Measurements from ENCODE around the gene MPPE1. TPM values are rescaled to one million over a fixed set of nuclear protein-coding genes. Genes with fewer than 3 reads are reported as not detected.
"Not testable (repeated sequence)": the region's sequence is repeated elsewhere in the genome, so short reads cannot be mapped to it uniquely, and the experiment has no call there.

The MPPE1 gene
- total RNA-seq, 2 donors from 2014 or later = 29.0 to 43.1 TPM

- no peak for TF ChIP-seq CTCF (IDR thresholded peaks at IDR 0.05)
- TF ChIP-seq POLR2A (IDR thresholded peaks at IDR 0.05) = no peak
- Histone ChIP-seq H3K4me3 (no peak overlapping the region), H3K27me3 (no peaks in the 10 kb centered on the region), H3K27ac (no peak overlapping the region), H3K4me1 (no peaks in the 10 kb centered on the region), H3K36me3 (replicated peaks in 1 of 2; ENCODE audit: insufficient read depth in 1 of 2, low read depth in 2 of 2) (no peaks in the 10 kb centered on the region), H3K9me3 (no peaks in the 10 kb centered on the region)
- intact Hi-C loops (cut with DNase I) = no loop called here
- ATAC-seq (no peak), DNase-seq (no peak)
- WGBS, 2 donors = 4 to 40% methylated on average over 1 of the region's 1 CpG
Measured at GRCh38 chr18:11927497-11927896, 19.4 kb upstream of the MPPE1 start.

- DNase-seq (no peak), ATAC-seq (no peak)
- Histone ChIP-seq H3K9me3 (no peaks in the 10 kb centered on the region), H3K27ac (no peak overlapping the region), H3K36me3 (replicated peaks in 1 of 2; ENCODE audit: insufficient read depth in 1 of 2, low read depth in 2 of 2) (no peaks in the 10 kb centered on the region), H3K27me3 (no peaks in the 10 kb centered on the region), H3K4me1 (no peaks in the 10 kb centered on the region), H3K4me3 (no peak overlapping the region)
- TF ChIP-seq CTCF (IDR thresholded peaks at IDR 0.05) (no peak), POLR2A (IDR thresholded peaks at IDR 0.05) (no peak)
- intact Hi-C loops (cut with DNase I) = no loop called here
- WGBS, 2 donors = 72% methylated on average over 12 of the region's 12 CpGs
Measured at GRCh38 chr18:11925800-11926481, 17.8 kb upstream of the MPPE1 start.

GRCh38 chr18:11923450-11923849 is 15.3 kb upstream of the MPPE1 start:
- no peak overlapping the region for H3K4me3 ChIP-seq
- intact Hi-C loops (cut with DNase I) = no loop called here
- no peaks in the 10 kb centered on the region for H3K36me3 ChIP-seq (replicated peaks in 1 of 2; ENCODE audit: insufficient read depth in 1 of 2, low read depth in 2 of 2)
- H3K27me3 ChIP-seq = no peaks in the 10 kb centered on the region
- TF ChIP-seq POLR2A (IDR thresholded peaks at IDR 0.05) (no peak), CTCF (IDR thresholded peaks at IDR 0.05) (no peak)
- H3K9me3 ChIP-seq = no peaks in the 10 kb centered on the region
- 61 to 94% methylated on average over 3 of the region's 3 CpGs for WGBS, 2 donors
- ATAC-seq = no peak
- no peak overlapping the region for H3K27ac ChIP-seq
- H3K4me1 ChIP-seq = no peaks in the 10 kb centered on the region
- no peak for DNase-seq

GRCh38 chr18:11919522-11919921 is 11.4 kb upstream of the MPPE1 start:
- H3K4me3 ChIP-seq; DNase-seq; ATAC-seq; intact Hi-C loops (cut with DNase I); H3K4me1 ChIP-seq; H3K36me3 ChIP-seq (replicated peaks in 1 of 2; ENCODE audit: insufficient read depth in 1 of 2, low read depth in 2 of 2); H3K9me3 ChIP-seq; H3K27ac ChIP-seq; H3K27me3 ChIP-seq: not testable (repeated sequence)
- WGBS, 2 donors = 78 to 83% methylated on average over 5 of the region's 5 CpGs

- H3K27ac ChIP-seq; H3K9me3 ChIP-seq; H3K4me3 ChIP-seq; ATAC-seq; H3K4me1 ChIP-seq; H3K36me3 ChIP-seq (replicated peaks in 1 of 2; ENCODE audit: insufficient read depth in 1 of 2, low read depth in 2 of 2); intact Hi-C loops (cut with DNase I); H3K27me3 ChIP-seq: not testable (repeated sequence)
- 63 to 71% methylated on average over 4 of the region's 4 CpGs for WGBS, 2 donors
- DNase-seq = peak in 1 of 4 donors; percentile 20
Measured at GRCh38 chr18:11916880-11917279, 8.8 kb upstream of the MPPE1 start.

- ATAC-seq (peak; percentile 61), DNase-seq (peak in 3 of 4 donors; percentile 5 to 54 (median 26))
- peak overlapping the region; percentile 97 to 100 (median 99) for H3K27ac ChIP-seq
- TF ChIP-seq POLR2A (IDR thresholded peaks at IDR 0.05) (peak in 2 of 3 donors; percentile 80 to 82), CTCF (IDR thresholded peaks at IDR 0.05) (no peak)
- no peaks in the 10 kb centered on the region for H3K27me3 ChIP-seq
- no peaks in the 10 kb centered on the region for H3K9me3 ChIP-seq
- WGBS, 2 donors = 20 to 21% methylated on average over 2 of the region's 2 CpGs
- intact Hi-C loops (cut with DNase I) = no loop called here
- H3K4me1 ChIP-seq = peaks cover 35% of the 10 kb centered on the region
- no peak overlapping the region for H3K4me3 ChIP-seq
- H3K36me3 ChIP-seq (replicated peaks in 1 of 2; ENCODE audit: insufficient read depth in 1 of 2, low read depth in 2 of 2) = no peaks in the 10 kb centered on the region
Measured at GRCh38 chr18:11909591-11910026, 1.5 kb upstream of the MPPE1 start.

All from body of pancreas (tissue), 4 donors.